NB4 (cell line): Measurements from ENCODE around the gene USH2A.

Source experiments
- CTCF ChIP-seq: IDR thresholded peaks from one replicate; pipeline ENCODE4 v1.5.1; 2012; ENCODE audit warnings: low read depth, low read length
- TF ChIP-seq, protein P1 (sequence below): IDR thresholded peaks from 2 replicates; pipeline ENCODE4 v1.6.1; 2011; ENCODE audit warnings: low read depth, low read length

GRCh38 chr1:216071262-216071661 lies 352.0 kb downstream of the USH2A start:
- no peak for TF ChIP-seq CTCF
- TF ChIP-seq, protein P1, sequence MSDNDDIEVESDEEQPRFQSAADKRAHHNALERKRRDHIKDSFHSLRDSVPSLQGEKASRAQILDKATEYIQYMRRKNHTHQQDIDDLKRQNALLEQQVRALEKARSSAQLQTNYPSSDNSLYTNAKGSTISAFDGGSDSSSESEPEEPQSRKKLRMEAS, result no peak
